Pancreas (tissue), 10 donors: Measurements from ENCODE around the gene SCAF8. TPM values are rescaled to one million over a fixed set of nuclear protein-coding genes. Genes with fewer than 3 reads are reported as not detected.

Experiments
- ATAC-seq, 4 donors: fragments of 200-7000 bp; cut with Tn5 transposase; one replicate each; pipeline versions ENCODE4 v1.8.0 to v1.9.1; 2020; ENCODE audit warnings: mild to moderate bottlenecking in 4 of 4, moderate library complexity in 4 of 4
- DNase-seq, 6 donors: peaks; one replicate each; pipeline ENCODE4 v3.0.0-alpha.2; 2020
- FAIRE-seq: peaks from 2 replicates; lab custom pipeline; 2012; peaks lifted over from hg19 to GRCh38; lab: Jason Lieb, UNC
- H3K27ac ChIP-seq, 4 donors: fragments of 200-600 bp; sonication (generic); 1 replicate in 3 of 4; 2 replicates in 1 of 4; pipeline versions ENCODE4 v1.5.0 to v1.8.0; 2020
- H3K27me3 ChIP-seq, 4 donors: fragments of 200-600 bp; one replicate each; pipeline ENCODE4 v1.8.0; 2021
- H3K36me3 ChIP-seq, 3 donors: fragments of 200-600 bp; sonication (generic) in 1 of 3; one replicate each; pipeline versions ENCODE4 v1.5.0 to v1.8.0; 2020 to 2021
- H3K4me1 ChIP-seq, 3 donors: fragments of 200-600 bp; one replicate each; pipeline ENCODE4 v1.8.0; 2021
- H3K4me3 ChIP-seq, 4 donors: fragments of 200-600 bp; sonication (generic) in 2 of 4; one replicate each; pipeline versions ENCODE4 v1.5.0 to v1.8.0; 2020 to 2021
- H3K9me3 ChIP-seq, 4 donors: fragments of 200-600 bp; one replicate each; pipeline ENCODE4 v1.8.0; 2021
- WGBS, 2 donors: extraction: QIAGEN DNeasy Blood & Tissue Kit; methylation state at CpG; one replicate each; pipeline ENCODE4 v1.1.7; 2013; 5-methylcytosine and 5-hydroxymethylcytosine counted together
- intact Hi-C, 3 donors: fragments of 100-400 bp; cut with DNase I; formaldehyde crosslinking; loops; one replicate each; pipeline versions ENCODE4 v1.11.1 to v1.14.2; 2022
- polyA plus RNA-seq, 2 donors: library from polyadenylated mRNA; stranded (reverse); fragments of 200-250 nt; gene quantifications; one replicate each; pipeline ENCODE4 v1.2.3, GENCODE V29; 2013
- total RNA-seq, 6 donors: library from RNA; stranded (reverse); fragmentation: NEBNext Ultra II Directional in 4 of 6; extraction: Animal tissue kit (Norgen Biotek cat#: 25700) in 4 of 6; gene quantifications; one replicate each; pipeline versions ENCODE4 v1.2.1 to v1.2.4, GENCODE V29; 2021 to 2023
- TF ChIP-seq, protein P1 (sequence below), 4 donors: fragments of 200-600 bp; sonication (generic) in 3 of 4; IDR thresholded peaks; one replicate each; pipeline versions ENCODE4 v1.5.0 to v1.8.0; 2021; ENCODE audit warnings: antibody characterized with exemption in 4 of 4
- donor health status: healthy with polysubstance abuse.
- donor health status: DM: no; HTN: no; CAD: no; lungs with moderate emphysema.
- donor health status: DM: no; HTN: no; CAD: no.
- donor health status: control.
- donor health status: control.
- donor health status: Bipolar disorder and iron deficiency.
- donor health status: DM: yes; HTN: yes; CAD: no.
- donor health status: DM: no; HTN: no; CAD: no.
- donor health status: DM: no; HTN: no; CAD: no.
- donor health status: DM: yes; HTN: yes; CAD: no.

Gene SCAF8, protein sequence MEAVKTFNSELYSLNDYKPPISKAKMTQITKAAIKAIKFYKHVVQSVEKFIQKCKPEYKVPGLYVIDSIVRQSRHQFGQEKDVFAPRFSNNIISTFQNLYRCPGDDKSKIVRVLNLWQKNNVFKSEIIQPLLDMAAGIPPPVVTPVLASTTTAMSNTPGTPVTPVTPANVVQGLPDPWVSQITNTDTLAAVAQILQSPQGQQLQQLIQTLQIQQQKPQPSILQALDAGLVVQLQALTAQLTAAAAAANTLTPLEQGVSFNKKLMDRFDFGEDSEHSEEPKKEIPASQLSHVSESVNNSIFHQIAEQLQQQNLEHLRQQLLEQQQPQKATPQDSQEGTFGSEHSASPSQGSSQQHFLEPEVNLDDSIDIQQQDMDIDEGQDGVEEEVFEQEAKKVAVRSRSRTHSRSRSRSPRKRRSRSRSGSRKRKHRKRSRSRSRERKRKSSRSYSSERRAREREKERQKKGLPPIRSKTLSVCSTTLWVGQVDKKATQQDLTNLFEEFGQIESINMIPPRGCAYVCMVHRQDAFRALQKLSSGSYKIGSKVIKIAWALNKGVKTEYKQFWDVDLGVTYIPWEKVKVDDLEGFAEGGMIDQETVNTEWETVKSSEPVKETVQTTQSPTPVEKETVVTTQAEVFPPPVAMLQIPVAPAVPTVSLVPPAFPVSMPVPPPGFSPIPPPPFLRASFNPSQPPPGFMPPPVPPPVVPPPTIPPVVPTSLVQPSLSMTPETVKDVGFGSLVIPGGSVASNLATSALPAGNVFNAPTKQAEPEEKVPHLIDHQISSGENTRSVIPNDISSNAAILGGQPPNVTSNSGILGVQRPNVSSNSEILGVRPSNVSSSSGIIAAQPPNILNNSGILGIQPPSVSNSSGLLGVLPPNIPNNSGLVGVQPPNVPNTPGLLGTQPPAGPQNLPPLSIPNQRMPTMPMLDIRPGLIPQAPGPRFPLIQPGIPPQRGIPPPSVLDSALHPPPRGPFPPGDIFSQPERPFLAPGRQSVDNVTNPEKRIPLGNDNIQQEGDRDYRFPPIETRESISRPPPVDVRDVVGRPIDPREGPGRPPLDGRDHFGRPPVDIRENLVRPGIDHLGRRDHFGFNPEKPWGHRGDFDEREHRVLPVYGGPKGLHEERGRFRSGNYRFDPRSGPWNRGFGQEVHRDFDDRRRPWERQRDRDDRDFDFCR (N-terminal part only)
- total RNA-seq (10 to 100 TPM; 15.2 to 25.4 (median 18.2) TPM), polyA plus RNA-seq (10 to 100 TPM in 1 of 2 donors, 1 to 10 TPM in 1; 8.3 to 10.2 TPM)

DNA sequence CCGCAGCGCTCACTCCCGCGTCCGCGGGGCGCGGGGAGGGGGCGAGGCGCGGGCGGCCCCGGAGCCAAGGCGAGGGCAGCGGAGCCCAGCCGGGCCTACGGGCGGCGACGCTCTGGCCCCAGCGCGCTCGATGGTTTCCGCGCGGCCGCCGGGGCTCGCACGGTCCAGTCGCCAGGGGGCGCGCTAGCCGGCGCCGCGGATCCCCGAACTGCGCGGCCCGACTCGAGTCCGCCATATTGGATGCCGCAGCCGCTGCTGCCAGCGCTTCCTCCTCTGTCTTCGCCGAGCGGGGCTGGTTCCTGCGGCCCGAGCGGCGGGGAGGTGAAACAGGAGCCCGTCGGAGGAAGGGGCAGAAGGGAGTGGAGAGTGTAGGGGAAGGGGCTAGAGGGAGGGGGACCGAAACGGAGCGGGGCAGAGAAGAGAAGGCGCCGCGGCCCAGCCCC lies at the start of gene SCAF8:
TSS of gene SCAF8 (plus strand) at position 234 of the 443 bp plus-strand sequence. CDS start 485 bp downstream, outside the sequence.
- ATAC-seq (peak; percentile 84 to 92 (median 86)), DNase-seq (peak; percentile 74 to 95 (median 84))
- 0 to 1% methylated on average over 35 to 61 of the region's 61 CpGs for whole genome bisulfite sequencing, 2 donors

DNA sequence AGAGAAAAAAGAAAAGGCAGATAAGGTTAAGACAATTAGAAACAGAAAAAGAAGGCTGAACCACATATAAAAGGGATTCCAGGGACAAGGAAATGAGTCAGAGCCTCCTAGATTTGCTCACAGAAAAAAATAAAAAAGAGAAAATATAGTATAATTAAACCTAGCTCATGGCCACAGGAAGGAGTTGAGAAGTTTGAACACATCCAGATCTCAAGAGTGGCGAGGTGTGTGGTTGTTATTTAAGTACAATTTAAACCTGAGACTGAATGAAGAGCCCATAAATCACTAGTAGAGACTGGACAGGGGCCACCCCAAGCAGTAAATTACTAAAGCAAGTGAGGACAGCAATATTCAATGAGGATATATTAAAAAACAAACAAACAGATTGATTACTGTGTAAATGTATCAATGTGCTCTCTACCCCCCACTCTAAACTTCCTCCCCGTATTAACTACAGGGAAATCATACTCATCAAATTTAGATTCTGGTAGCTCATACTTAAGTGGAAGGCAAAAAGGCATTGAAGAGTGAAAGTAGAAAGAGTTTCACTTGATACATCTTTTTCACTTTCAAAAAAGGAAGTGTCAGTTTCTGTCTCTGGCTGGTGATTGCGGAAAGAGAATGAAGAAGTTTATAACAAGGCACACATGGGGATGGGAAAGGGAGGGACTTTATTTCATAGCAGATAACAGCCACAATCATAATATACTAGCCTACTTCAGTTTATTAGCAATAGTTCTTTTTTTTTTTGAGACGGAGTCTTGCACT lies 49.3 kb upstream of the SCAF8 start:
- intact Hi-C loops, result no loop called here
- Histone ChIP-seq H3K4me1 (no peaks in the 10 kb centered on the region), H3K4me3 (no peak overlapping the region), H3K27ac (no peak overlapping the region), H3K36me3 (no peaks in the 10 kb centered on the region), H3K27me3 (no peaks in the 10 kb centered on the region), H3K9me3 (no peaks in the 10 kb centered on the region)
- ATAC-seq (peak in 1 of 4 donors; percentile 36), DNase-seq (no peak), FAIRE-seq (no peak)
- TF ChIP-seq, protein P1, sequence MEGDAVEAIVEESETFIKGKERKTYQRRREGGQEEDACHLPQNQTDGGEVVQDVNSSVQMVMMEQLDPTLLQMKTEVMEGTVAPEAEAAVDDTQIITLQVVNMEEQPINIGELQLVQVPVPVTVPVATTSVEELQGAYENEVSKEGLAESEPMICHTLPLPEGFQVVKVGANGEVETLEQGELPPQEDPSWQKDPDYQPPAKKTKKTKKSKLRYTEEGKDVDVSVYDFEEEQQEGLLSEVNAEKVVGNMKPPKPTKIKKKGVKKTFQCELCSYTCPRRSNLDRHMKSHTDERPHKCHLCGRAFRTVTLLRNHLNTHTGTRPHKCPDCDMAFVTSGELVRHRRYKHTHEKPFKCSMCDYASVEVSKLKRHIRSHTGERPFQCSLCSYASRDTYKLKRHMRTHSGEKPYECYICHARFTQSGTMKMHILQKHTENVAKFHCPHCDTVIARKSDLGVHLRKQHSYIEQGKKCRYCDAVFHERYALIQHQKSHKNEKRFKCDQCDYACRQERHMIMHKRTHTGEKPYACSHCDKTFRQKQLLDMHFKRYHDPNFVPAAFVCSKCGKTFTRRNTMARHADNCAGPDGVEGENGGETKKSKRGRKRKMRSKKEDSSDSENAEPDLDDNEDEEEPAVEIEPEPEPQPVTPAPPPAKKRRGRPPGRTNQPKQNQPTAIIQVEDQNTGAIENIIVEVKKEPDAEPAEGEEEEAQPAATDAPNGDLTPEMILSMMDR (IDR thresholded peaks at IDR 0.05), result no peak
- 59 to 64% methylated on average over 4 of the region's 4 CpGs for WGBS, 2 donors

More for the DNA sequence above, at the start of gene SCAF8:
- TF ChIP-seq, protein P1 (IDR thresholded peaks at IDR 0.05), result peak; percentile 80 to 86 (median 82)
- Histone ChIP-seq H3K4me1 (peaks cover 12 to 41% (median 20%) of the 10 kb centered on the region in 3 donors), H3K4me3 (peak within 1 kb of the TSS; percentile 97 to 100 (median 100)), H3K9me3 (no peaks in the 10 kb centered on the region), H3K27me3 (no peaks in the 10 kb centered on the region), H3K27ac (peak within 1 kb of the TSS; percentile 99 to 100 (median 100)), H3K36me3 (no peaks in the 10 kb centered on the region)
- no peak for FAIRE-seq
- intact Hi-C loops, result no loop called here

DNA sequence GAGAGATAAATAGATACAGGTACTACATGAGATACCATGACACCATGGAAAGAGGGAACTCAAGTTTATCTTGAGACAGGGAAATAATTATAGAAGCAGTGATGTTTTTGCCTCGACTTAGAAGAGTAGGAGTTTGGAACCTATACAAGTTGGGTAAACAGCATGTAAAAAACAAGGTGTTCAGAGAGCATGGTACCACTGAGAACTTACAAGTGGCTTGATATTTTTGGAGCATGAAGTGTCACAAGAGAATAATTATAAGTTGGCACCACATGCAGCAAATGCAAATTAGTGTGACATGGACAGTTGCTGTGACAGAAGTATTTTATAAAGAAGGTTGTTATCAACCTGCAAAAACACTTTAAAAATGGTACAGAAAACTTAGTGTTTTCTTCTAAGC lies 47.1 kb upstream of the SCAF8 start:
- Histone ChIP-seq H3K27me3 (no peaks in the 10 kb centered on the region), H3K4me3 (no peak overlapping the region), H3K9me3 (no peaks in the 10 kb centered on the region), H3K4me1 (no peaks in the 10 kb centered on the region), H3K27ac (no peak overlapping the region), H3K36me3 (no peaks in the 10 kb centered on the region)
- ATAC-seq (no peak), DNase-seq (no peak), FAIRE-seq (no peak)
- WGBS, 2 donors, result 70 to 89% methylated on average over 1 of the region's 1 CpG
- TF ChIP-seq, protein P1 (IDR thresholded peaks at IDR 0.05), result no peak
- intact Hi-C loops, result no loop called here

DNA sequence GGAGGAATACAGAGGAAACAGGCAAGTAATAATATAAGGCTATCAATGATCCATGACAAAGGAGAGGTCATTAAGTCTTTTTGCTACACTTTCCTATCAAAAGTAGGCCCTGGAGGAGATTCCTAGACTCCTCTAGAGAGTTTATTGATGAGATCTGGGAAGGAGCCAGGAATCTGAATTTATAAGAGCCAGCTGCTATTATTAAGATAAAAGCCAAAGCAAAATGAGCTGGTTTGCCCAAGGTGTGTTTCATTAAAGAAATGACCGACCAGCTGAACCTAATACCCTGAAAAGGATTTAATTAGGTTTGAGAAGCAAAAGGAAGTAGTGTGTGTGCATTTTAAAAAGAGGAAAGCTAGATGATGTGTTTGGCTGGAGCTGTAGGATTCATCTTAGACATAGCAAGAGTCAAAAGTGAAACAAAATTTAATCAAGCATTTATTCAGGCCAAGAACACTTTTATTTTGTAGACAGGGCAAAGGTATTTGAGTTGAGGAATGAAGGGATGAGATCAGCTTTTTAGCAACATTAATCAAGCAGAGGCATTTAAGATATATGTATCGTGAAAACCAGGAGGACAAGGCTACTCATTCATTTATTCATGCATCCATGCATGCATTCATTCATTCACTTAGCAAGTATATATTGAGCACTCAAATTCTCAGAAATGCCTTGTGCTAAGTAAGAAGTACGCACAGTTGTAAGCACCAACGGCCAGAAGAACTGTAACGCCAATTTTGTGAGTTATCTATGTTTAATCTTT lies 43.5 kb upstream of the SCAF8 start:
- ATAC-seq (no peak), FAIRE-seq (no peak), DNase-seq (no peak)
- intact Hi-C loops, result no loop called here
- Histone ChIP-seq H3K27me3 (no peaks in the 10 kb centered on the region), H3K27ac (no peak overlapping the region), H3K4me1 (no peaks in the 10 kb centered on the region), H3K36me3 (no peaks in the 10 kb centered on the region), H3K9me3 (no peaks in the 10 kb centered on the region), H3K4me3 (no peak overlapping the region)
- TF ChIP-seq, protein P1 (IDR thresholded peaks at IDR 0.05), result no peak
- WGBS, 2 donors, result 75 to 80% methylated on average over 5 of the region's 5 CpGs
